ENCODE measurements around the gene REPS1.

DNA sequence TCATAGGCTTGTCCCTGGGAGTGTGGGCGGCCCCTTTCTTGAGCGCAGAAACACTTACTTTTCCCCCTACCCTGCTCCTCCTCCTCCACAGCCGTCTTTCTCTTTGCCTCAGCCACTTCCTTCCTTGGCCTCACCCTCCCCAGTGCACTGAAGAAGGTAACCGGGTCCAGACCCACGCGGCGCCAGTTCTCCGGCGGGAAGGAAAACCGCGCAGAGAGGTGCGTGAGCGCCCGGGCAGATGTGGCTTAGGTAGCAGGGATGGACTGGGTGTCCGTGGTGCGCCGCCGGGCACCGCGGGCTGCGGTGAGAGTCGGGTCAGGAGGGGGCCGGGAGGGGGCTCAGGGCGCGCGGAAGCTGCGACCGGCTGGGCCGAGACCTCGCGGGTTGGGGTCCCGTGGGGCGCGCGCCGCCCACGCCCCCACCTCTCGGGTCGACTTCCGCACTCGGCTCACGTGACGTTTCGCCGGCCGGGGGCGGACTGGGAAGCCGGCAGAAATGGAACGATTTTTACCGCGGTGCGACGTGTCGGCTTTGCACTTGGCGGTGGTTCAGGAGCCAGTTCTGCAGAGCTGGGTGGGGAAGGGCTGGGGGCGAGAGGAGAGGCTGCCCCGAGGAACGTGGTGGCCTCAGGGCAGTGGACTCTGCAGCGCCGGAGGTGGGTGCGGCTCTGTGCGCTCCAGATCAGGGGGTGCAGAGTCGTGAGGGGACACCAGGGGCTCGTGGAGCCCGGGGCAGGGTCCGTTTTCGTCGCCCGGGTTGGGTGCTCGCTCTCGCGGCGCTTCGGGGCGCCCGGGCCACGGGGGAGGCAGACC is 40.8 kb upstream of the REPS1 start, which contains the start of gene ABRACL:
- TF ChIP-seq, protein P1, sequence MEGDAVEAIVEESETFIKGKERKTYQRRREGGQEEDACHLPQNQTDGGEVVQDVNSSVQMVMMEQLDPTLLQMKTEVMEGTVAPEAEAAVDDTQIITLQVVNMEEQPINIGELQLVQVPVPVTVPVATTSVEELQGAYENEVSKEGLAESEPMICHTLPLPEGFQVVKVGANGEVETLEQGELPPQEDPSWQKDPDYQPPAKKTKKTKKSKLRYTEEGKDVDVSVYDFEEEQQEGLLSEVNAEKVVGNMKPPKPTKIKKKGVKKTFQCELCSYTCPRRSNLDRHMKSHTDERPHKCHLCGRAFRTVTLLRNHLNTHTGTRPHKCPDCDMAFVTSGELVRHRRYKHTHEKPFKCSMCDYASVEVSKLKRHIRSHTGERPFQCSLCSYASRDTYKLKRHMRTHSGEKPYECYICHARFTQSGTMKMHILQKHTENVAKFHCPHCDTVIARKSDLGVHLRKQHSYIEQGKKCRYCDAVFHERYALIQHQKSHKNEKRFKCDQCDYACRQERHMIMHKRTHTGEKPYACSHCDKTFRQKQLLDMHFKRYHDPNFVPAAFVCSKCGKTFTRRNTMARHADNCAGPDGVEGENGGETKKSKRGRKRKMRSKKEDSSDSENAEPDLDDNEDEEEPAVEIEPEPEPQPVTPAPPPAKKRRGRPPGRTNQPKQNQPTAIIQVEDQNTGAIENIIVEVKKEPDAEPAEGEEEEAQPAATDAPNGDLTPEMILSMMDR (conservative IDR thresholded peaks at IDR 0.05; ENCODE audit: low read length): no peak
- no peak for TF ChIP-seq EZH2phosphoT487 (IDR thresholded peaks at IDR 0.05; ENCODE audit: borderline replicate concordance)

Data from Loucy (cell line).